Chondrocyte (in vitro differentiated cells): ENCODE measurements around the gene IFI27L1. TPM values are rescaled to one million over a fixed set of nuclear protein-coding genes. Genes with fewer than 3 reads are reported as not detected.

ENCODE experiments used
- DNase-seq: peaks from one replicate; pipeline ENCODE4 v3.0.0; 2021; ENCODE audit warnings: mixed read lengths, low spot score
- H3K27ac Mint-ChIP-seq: one replicate; pipeline ENCODE4 v1.8.0; 2021; ENCODE audit warnings: mild to moderate bottlenecking, moderate library complexity, mixed read lengths; ENCODE audit not compliant: unreplicated experiment
- H3K27me3 Mint-ChIP-seq: 2 replicates; pipeline ENCODE4 v1.8.0; 2021; ENCODE audit warnings: low read depth, mixed read lengths
- H3K36me3 Mint-ChIP-seq: 2 replicates; pipeline ENCODE4 v1.8.0; 2021; ENCODE audit warnings: low read depth, mixed read lengths
- H3K4me1 Mint-ChIP-seq: 2 replicates; pipeline ENCODE4 v1.8.0; 2021; ENCODE audit warnings: low read depth, mild to moderate bottlenecking, mixed read lengths
- H3K4me3 Mint-ChIP-seq: one replicate; pipeline ENCODE4 v1.8.0; 2021; ENCODE audit warnings: mild to moderate bottlenecking, moderate library complexity, mixed read lengths; ENCODE audit not compliant: unreplicated experiment
- H3K9me3 Mint-ChIP-seq: 2 replicates; pipeline ENCODE4 v1.8.0; 2021; ENCODE audit warnings: low read depth, mixed read lengths
- CTCF ChIP-seq: fragments of 200-600 bp; sonication (generic); IDR thresholded peaks from 2 replicates; pipeline ENCODE4 v1.5.0; 2021; ENCODE audit warnings: antibody characterized with exemption, mild to moderate bottlenecking, moderate library complexity
- total RNA-seq: library from RNA; stranded (reverse); gene quantifications from 3 replicates; pipeline ENCODE4 v1.2.1, GENCODE V29; 2021

IFI27L1 gene
- total RNA-seq, 1 donor from 2014 or later, result 33.6 TPM

GRCh38 chr14:94104731-94105130 lies 23.6 kb downstream of the IFI27L1 start:
- Mint-ChIP-seq H3K4me3 (no peak overlapping the region), H3K9me3 (no peaks in the 10 kb centered on the region), H3K4me1 (peaks cover 20% of the 10 kb centered on the region), H3K36me3 (peaks cover 2% of the 10 kb centered on the region), H3K27me3 (no peaks in the 10 kb centered on the region), H3K27ac (no peak overlapping the region)
- DNase-seq, result no peak
- TF ChIP-seq CTCF, result no peak

GRCh38 chr14:94109915-94110250 lies 28.8 kb downstream of the IFI27L1 start:
- Mint-ChIP-seq H3K27ac (no peak overlapping the region), H3K9me3 (no peaks in the 10 kb centered on the region), H3K4me3 (no peak overlapping the region), H3K4me1 (peaks cover 8% of the 10 kb centered on the region), H3K36me3 (no peaks in the 10 kb centered on the region), H3K27me3 (no peaks in the 10 kb centered on the region)
- TF ChIP-seq CTCF, result no peak
- no peak for DNase-seq

- no peak for TF ChIP-seq CTCF
- Mint-ChIP-seq H3K36me3 (no peaks in the 10 kb centered on the region), H3K27ac (no peak within 1 kb of the TSS), H3K4me1 (peaks cover 15% of the 10 kb centered on the region), H3K4me3 (no peak within 1 kb of the TSS), H3K27me3 (peaks cover 3% of the 10 kb centered on the region), H3K9me3 (no peaks in the 10 kb centered on the region)
- no peak for DNase-seq
Observed at GRCh38 chr14:94110552-94111181, 29.6 kb downstream of the IFI27L1 start, which contains the start of gene IFI27. TSS of gene IFI27 (plus strand) at chr14:94110736.

- peaks cover 8% of the 10 kb centered on the region for H3K27me3 Mint-ChIP-seq
- H3K36me3 Mint-ChIP-seq, result no peaks in the 10 kb centered on the region
- no peaks in the 10 kb centered on the region for H3K9me3 Mint-ChIP-seq
- no peak for DNase-seq
- H3K4me1 Mint-ChIP-seq, result peaks cover 15% of the 10 kb centered on the region
- H3K4me3 Mint-ChIP-seq, result no peak overlapping the region
- no peak overlapping the region for H3K27ac Mint-ChIP-seq
- no peak for TF ChIP-seq CTCF
Observed at GRCh38 chr14:94111276-94112095, 30.4 kb downstream of the IFI27L1 start.

- no peaks in the 10 kb centered on the region for H3K9me3 Mint-ChIP-seq
- H3K4me3 Mint-ChIP-seq, result no peak overlapping the region
- no peaks in the 10 kb centered on the region for H3K36me3 Mint-ChIP-seq
- peaks cover 12% of the 10 kb centered on the region for H3K27me3 Mint-ChIP-seq
- H3K4me1 Mint-ChIP-seq, result peaks cover 15% of the 10 kb centered on the region
- TF ChIP-seq CTCF, result no peak
- no peak for DNase-seq
- H3K27ac Mint-ChIP-seq, result no peak overlapping the region
Observed at GRCh38 chr14:94112513-94113063, 31.5 kb downstream of the IFI27L1 start.
